ES-I3 (cell line): ENCODE measurements around the gene GLT8D2.

Experiments
- H3K36me3 ChIP-seq: 2 replicates; pipeline ENCODE4 v1.6.1; 2013; ENCODE audit warnings: mild to moderate bottlenecking, low read length, control low read depth, moderate library complexity; ENCODE audit not compliant: insufficient read depth
- H3K4me1 ChIP-seq: 2 replicates; pipeline ENCODE4 v1.6.1; 2013; ENCODE audit warnings: mild to moderate bottlenecking, control low read depth, low read length; ENCODE audit not compliant: insufficient read depth
- H3K9ac ChIP-seq: 2 replicates; pipeline ENCODE4 v1.6.1; 2013; ENCODE audit warnings: low read depth, mild to moderate bottlenecking, low read length, moderate library complexity
- H3K9me3 ChIP-seq: 2 replicates; pipeline ENCODE4 v1.6.1; 2013; ENCODE audit warnings: mild to moderate bottlenecking, low read length, moderate library complexity; ENCODE audit not compliant: control insufficient read depth, insufficient read depth

The GLT8D2 gene, protein sequence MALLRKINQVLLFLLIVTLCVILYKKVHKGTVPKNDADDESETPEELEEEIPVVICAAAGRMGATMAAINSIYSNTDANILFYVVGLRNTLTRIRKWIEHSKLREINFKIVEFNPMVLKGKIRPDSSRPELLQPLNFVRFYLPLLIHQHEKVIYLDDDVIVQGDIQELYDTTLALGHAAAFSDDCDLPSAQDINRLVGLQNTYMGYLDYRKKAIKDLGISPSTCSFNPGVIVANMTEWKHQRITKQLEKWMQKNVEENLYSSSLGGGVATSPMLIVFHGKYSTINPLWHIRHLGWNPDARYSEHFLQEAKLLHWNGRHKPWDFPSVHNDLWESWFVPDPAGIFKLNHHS

DNA sequence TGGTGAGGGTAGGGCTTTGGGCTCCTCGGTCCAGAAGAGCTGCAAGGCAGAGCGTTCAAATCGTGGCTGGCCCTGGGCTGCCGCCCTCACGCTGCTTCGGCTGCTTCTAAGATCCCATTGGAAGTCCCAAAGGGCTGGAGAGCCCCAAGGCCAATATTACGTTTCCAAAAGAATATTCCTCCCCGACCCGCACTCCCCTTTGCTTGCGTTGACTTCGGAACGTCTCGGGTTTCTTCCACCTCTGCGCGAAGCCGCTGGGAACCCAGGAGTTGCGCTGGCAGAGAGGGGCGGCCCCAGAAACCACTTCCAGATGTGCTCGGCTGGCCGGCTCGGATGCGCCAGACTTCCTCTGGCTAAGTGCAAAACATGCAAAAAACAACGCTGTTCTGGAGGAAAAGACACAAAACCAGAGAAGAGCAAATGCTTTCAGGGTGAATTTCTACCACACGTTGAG is at the start of gene GLT8D2:
Gene GLT8D2 (minus strand): TSS at position 285 of the 454 bp plus-strand sequence. CDS start 30,539 bp downstream, outside the sequence.
- H3K9me3 ChIP-seq, result no peaks in the 10 kb centered on the region
- H3K4me1 ChIP-seq, result no peaks in the 10 kb centered on the region; the same call in 1 of the 2 replicates
- peak within 1 kb of the TSS; percentile 67 for H3K9ac ChIP-seq
- no peaks in the 10 kb centered on the region for H3K36me3 ChIP-seq

DNA sequence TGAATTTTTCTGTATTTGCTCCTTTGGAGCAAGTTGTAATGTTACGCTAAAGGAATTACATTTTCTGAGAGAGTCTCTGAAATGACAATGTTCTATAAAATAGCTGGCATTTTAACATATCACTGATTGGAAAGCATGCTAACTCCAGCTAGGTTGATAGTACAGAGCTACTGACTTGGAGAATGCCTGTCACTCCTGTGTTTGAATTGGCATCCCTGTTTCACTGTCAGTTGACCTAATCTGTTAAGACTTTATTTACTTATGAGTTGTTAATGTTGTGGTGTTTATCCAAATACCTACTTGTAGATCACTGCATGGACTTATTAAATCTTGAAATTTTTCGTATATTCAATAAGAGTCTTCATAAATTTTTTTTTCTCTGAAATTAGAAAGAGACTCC is 48.0 kb upstream of the GLT8D2 start:
- no peaks in the 10 kb centered on the region for H3K36me3 ChIP-seq
- no peaks in the 10 kb centered on the region for H3K4me1 ChIP-seq
- H3K9ac ChIP-seq, result no peak overlapping the region
- H3K9me3 ChIP-seq, result no peaks in the 10 kb centered on the region

DNA sequence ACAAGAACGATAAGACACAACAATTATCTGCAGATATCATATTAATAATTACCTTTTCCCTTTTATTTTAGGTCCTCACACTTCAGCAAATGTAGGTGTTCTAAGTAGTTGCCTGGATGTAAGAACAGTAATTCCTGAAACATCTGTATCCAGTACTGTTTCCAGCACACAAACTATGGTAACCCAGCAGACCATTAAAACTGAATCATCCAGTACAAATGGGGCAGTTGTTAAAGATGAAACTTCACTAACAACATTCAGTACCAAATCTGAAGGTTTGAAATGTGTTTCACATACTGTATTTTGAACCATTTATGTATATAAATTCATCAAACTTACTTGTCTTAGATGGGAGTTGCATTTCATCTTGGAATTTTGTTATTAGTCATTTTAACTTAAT is 45.3 kb upstream of the GLT8D2 start:
- no peaks in the 10 kb centered on the region for H3K9me3 ChIP-seq
- no peaks in the 10 kb centered on the region for H3K36me3 ChIP-seq
- peaks cover 3% of the 10 kb centered on the region; the same call in 1 of the 2 replicates for H3K4me1 ChIP-seq
- no peak overlapping the region for H3K9ac ChIP-seq

DNA sequence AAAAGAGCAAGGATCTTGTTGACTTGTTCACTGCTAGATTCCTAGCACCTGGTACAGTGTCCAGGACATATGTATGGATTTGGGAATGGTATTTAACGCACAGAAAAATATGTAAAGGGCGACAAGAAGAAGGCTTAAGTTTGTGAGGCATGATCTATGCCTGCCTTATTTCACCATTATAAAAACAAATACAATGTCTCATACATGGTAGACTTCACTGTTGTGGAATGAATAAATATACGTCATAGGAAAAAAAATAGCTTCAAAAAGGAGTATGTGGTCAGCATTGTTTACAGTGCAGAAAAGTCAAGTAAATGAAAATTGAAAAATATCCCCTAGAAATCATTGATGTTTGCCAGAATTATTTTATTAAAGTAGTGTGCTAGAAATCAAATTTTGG is 44.3 kb upstream of the GLT8D2 start:
- H3K4me1 ChIP-seq, result peaks cover 3% of the 10 kb centered on the region; the same call in 1 of the 2 replicates
- no peaks in the 10 kb centered on the region for H3K9me3 ChIP-seq
- no peak overlapping the region for H3K9ac ChIP-seq
- no peaks in the 10 kb centered on the region for H3K36me3 ChIP-seq

DNA sequence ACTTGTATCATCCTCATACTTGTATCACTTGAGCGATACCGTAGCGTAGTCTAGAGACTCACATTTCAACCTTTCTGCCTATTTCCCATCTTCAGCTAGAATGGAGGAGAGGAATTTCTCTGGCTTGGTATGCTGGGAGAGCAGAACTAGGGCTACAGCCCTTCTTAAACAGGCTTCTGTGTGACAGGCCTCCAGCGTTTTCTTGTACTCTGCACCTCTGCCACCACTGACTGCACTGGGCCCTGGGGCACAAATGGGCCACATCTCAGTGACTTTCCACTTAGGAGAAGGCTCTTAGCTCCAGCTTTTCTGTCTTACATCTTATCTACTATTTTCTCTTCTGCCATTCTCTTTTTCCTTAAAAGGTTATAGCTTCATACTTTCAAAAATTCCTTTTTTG is 41.1 kb upstream of the GLT8D2 start:
- Histone ChIP-seq H3K4me1 (peaks cover 3% of the 10 kb centered on the region; the same call in 1 of the 2 replicates), H3K9ac (no peak overlapping the region), H3K9me3 (no peaks in the 10 kb centered on the region), H3K36me3 (no peaks in the 10 kb centered on the region)

- Histone ChIP-seq H3K36me3 (no peaks in the 10 kb centered on the region), H3K9me3 (no peaks in the 10 kb centered on the region), H3K9ac (no peak overlapping the region), H3K4me1 (peaks cover 3% of the 10 kb centered on the region; the same call in 1 of the 2 replicates)
These were observed 40.7 kb upstream of the GLT8D2 start for GRCh38 chr12:104090685-104091084.

- Histone ChIP-seq H3K9me3 (no peaks in the 10 kb centered on the region), H3K9ac (no peak overlapping the region), H3K36me3 (no peaks in the 10 kb centered on the region), H3K4me1 (no peaks in the 10 kb centered on the region)
These were observed 33.9 kb upstream of the GLT8D2 start for GRCh38 chr12:104083769-104084475.

DNA sequence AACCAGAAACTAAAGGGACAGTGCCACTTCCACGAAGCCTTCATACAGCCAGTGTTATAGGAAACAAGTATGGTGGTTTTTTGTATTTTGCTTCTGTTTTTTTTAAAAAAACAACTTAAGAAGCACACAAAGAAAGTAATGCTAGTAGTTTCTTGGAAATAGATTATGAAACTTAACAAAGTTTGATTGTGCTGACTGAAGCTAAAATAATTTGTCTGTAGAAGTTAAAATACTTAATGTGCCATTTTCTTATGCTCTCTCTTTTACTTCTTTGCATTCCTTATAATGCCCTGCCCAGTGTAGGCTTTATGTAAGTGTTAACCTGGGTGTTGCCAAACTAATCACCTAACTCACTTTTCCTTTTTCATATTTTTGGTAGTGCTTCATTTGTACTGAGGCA is 30.8 kb upstream of the GLT8D2 start:
- no peaks in the 10 kb centered on the region for H3K36me3 ChIP-seq

GRCh38 chr12:104079024-104079423 is 29.0 kb upstream of the GLT8D2 start:
- Histone ChIP-seq H3K9ac (no peak overlapping the region), H3K9me3 (no peaks in the 10 kb centered on the region), H3K36me3 (no peaks in the 10 kb centered on the region), H3K4me1 (no peaks in the 10 kb centered on the region)

More for the DNA sequence above, 30.8 kb upstream of the GLT8D2 start:
- Histone ChIP-seq H3K4me1 (no peaks in the 10 kb centered on the region), H3K9ac (no peak overlapping the region), H3K9me3 (no peaks in the 10 kb centered on the region)

DNA sequence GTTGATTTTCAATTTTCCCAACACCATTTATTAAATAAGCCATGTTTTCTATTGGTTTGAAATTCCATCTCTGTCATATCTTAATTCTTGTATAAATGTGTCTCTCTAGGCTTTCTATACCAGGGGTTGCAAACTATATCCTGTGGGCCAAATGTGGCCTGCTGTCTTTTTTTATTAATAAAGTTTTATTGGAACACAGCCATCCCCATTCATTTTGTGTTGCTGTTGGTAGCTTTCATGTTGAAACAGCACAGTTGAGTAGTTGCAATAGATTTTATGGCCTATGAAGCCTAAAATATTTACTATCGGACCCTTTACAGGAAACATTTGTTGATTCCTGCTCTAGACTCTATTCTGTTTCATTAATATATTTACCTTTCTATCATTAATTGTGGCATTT is 23.7 kb upstream of the GLT8D2 start:
- Histone ChIP-seq H3K9ac (no peak overlapping the region), H3K4me1 (no peaks in the 10 kb centered on the region), H3K9me3 (no peaks in the 10 kb centered on the region), H3K36me3 (no peaks in the 10 kb centered on the region)

DNA sequence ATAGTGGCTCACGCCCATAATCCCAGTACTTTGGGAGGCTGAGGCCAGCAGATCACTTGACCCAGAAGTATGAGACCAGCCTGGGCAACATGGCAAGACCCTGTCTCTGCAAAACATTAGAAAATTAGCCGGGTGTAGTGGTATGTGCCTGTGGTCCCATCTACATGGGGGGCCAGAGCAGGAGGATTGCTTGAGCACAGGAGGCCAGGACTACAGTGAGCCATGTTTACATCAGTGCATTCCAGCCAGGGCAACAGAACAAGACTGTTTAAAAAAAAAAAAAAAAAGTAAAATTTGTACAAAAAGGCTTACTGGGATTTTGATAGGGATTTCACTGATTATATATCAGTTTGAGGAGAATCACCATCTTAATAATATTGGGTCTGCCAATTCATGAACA is 22.1 kb upstream of the GLT8D2 start:
- no peaks in the 10 kb centered on the region for H3K4me1 ChIP-seq
- H3K9me3 ChIP-seq, result no peaks in the 10 kb centered on the region
- H3K9ac ChIP-seq, result no peak overlapping the region
- no peaks in the 10 kb centered on the region for H3K36me3 ChIP-seq

GRCh38 chr12:104064842-104065427 is 14.9 kb upstream of the GLT8D2 start:
- no peaks in the 10 kb centered on the region for H3K9me3 ChIP-seq
- H3K4me1 ChIP-seq, result no peaks in the 10 kb centered on the region
- no peaks in the 10 kb centered on the region for H3K36me3 ChIP-seq
- H3K9ac ChIP-seq, result peak overlapping the region; percentile 92; the same call in 1 of the 2 replicates

DNA sequence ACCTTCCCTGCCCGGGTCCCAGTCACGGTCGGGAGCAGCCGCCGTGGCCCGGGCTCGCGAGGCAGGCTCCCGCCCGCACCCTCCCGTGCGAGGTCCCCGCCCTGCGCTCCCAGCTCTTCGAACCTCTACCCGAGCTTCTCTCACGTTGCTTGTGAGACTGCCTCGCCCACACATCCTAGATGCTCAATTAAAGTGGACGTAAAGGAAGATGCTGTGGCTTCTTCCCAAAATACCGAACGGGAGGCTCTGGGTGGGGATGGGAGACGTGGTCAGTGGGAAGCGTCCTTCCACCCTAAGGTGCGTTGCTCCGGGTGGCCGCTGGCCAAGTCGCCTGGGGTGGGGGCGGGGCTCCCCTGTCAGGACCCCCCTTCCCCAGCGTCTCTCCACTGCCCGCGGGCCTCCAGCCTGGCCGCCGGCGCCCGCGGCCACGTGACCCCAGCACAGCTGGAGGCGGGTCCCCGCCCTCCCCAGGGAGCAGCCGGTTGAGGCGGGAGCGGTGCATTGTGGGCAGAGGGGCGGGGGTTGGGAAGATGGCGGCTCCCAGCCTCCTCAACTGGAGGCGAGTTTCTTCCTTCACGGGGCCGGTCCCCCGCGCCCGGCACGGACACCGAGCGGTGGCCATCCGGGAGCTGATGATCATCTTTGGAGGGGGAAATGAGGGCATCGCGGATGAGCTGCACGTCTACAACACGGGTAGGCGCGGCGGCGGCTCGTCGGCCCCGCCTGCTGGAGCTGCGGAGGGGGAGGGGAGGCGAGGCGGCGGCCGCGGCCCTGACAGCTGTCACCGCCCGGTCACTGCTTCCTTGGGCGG is 14.2 kb upstream of the GLT8D2 start, which contains the start of gene HCFC2:
Gene HCFC2 (plus strand): TSS at position 501 of the 811 bp plus-strand sequence. CDS start 30 bp downstream, at position 531.
- Histone ChIP-seq H3K9me3 (no peaks in the 10 kb centered on the region), H3K36me3 (no peaks in the 10 kb centered on the region), H3K4me1 (no peaks in the 10 kb centered on the region), H3K9ac (peak within 1 kb of the TSS; percentile 92)

- no peaks in the 10 kb centered on the region for H3K9me3 ChIP-seq
- H3K9ac ChIP-seq, result peak overlapping the region; percentile 92
- no peaks in the 10 kb centered on the region for H3K4me1 ChIP-seq
- H3K36me3 ChIP-seq, result no peaks in the 10 kb centered on the region
These were observed 13.7 kb upstream of the GLT8D2 start for GRCh38 chr12:104063712-104064030.
